SK-N-SH (cell line): ENCODE data around the gene LYRM2. TPM values are rescaled to one million over a fixed set of nuclear protein-coding genes. Genes with fewer than 3 reads are reported as not detected.

Experiments used
- CTCF ChIA-PET: fragments of 300-600, 350-600 bp; formaldehyde crosslinking; extraction: SDS; loops from one replicate; lab custom pipeline; 2021; lab: Yijun Ruan, JAX
- POLR2A ChIA-PET: fragments of 350-600 bp; sonication (Branson Sonifier 250); formaldehyde crosslinking; extraction: SDS; loops from one replicate; lab custom pipeline; 2020; ENCODE audit warnings: antibody characterized with exemption, inconsistent platforms; lab: Yijun Ruan, JAX
- DNase-seq: peaks from one replicate; pipeline ENCODE4 v3.0.0; 2012
- H2AFZ ChIP-seq: fragments of 200-600 bp; sonication (generic); 2 replicates; pipeline ENCODE4 v1.8.1; 2016; ENCODE audit warnings: antibody characterized with exemption, mild to moderate bottlenecking, low read depth
- H3F3A ChIP-seq: fragments of 200-600 bp; sonication (generic); replicated peaks from 2 replicates; pipeline ENCODE3; 2016; ENCODE audit warnings: antibody characterized with exemption, mild to moderate bottlenecking; ENCODE audit not compliant: insufficient read depth
- H3K27ac ChIP-seq, 2 experiments: fragments of 200-500 bp in 1 of 2; fragments of 200-600 bp in 1 of 2; sonication (Bioruptor generic) in 1 of 2; sonication (generic), shearing (Covaris generic) in 1 of 2; 2 replicates each; pipeline versions ENCODE4 v1.5.1 to v1.6.1; 2014 to 2016; ENCODE audit warnings: low read depth in 2 of 2, inconsistent platforms in 1 of 2, low read length in 1 of 2, mild to moderate bottlenecking in 1 of 2, mixed read lengths in 1 of 2
- H3K27me3 ChIP-seq: fragments of 200-600 bp; sonication (generic), shearing (Covaris generic); 2 replicates; pipeline ENCODE4 v1.6.1; 2016; ENCODE audit warnings: mixed run types; ENCODE audit not compliant: insufficient read depth
- H3K36me3 ChIP-seq, 2 experiments: fragments of 200-500 bp in 1 of 2; fragments of 200-600 bp in 1 of 2; sonication (Bioruptor generic) in 1 of 2; sonication (generic) in 1 of 2; replicated peaks in 1 of 2; 2 replicates each; pipeline versions ENCODE3 to v1.5.1; 2014 to 2016; ENCODE audit warnings: low read length in 1 of 2, mild to moderate bottlenecking in 1 of 2; ENCODE audit not compliant: insufficient read depth in 2 of 2, control insufficient read depth in 1 of 2
- H3K4me1 ChIP-seq, 2 experiments: fragments of 200-500 bp in 1 of 2; fragments of 200-600 bp in 1 of 2; sonication (Bioruptor generic) in 1 of 2; sonication (generic), shearing (Covaris generic) in 1 of 2; 2 replicates each; pipeline versions ENCODE4 v1.5.1 to v1.6.1; 2014 to 2016; ENCODE audit warnings: low read depth in 1 of 2, low read length in 1 of 2, mixed run types in 1 of 2; ENCODE audit not compliant: insufficient read depth in 2 of 2, control insufficient read depth in 1 of 2
- H3K4me2 ChIP-seq: fragments of 200-600 bp; sonication (generic), shearing (Covaris generic); 2 replicates; pipeline ENCODE4 v1.6.1; 2017; ENCODE audit warnings: mixed run types
- H3K4me3 ChIP-seq, 2 experiments: fragments of 200-500 bp in 1 of 2; fragments of 200-600 bp in 1 of 2; sonication (Bioruptor generic) in 1 of 2; sonication (generic), shearing (Covaris generic) in 1 of 2; 2 replicates each; pipeline versions ENCODE4 v1.5.1 to v1.8.1; 2014 to 2016; ENCODE audit warnings: low read depth in 2 of 2, inconsistent platforms in 1 of 2, low read length in 1 of 2, mild to moderate bottlenecking in 1 of 2, mixed read lengths in 1 of 2, moderate library complexity in 1 of 2
- H3K79me2 ChIP-seq: fragments of 200-600 bp; sonication (generic); 2 replicates; pipeline ENCODE4 v1.8.1; 2017; ENCODE audit warnings: mild to moderate bottlenecking; ENCODE audit not compliant: insufficient read depth
- H3K9ac ChIP-seq: fragments of 200-600 bp; sonication (generic); 2 replicates; pipeline ENCODE4 v1.6.1; 2017; ENCODE audit warnings: mixed run types
- H3K9me2 ChIP-seq: fragments of 200-600 bp; sonication (generic); 2 replicates; pipeline ENCODE4 v1.6.1; 2017; ENCODE audit warnings: mixed run types
- H3K9me3 ChIP-seq: fragments of 200-600 bp; sonication (generic); 2 replicates; pipeline ENCODE4 v1.6.1; 2017; ENCODE audit warnings: mixed run types, mild to moderate bottlenecking, moderate library complexity
- H4K20me1 ChIP-seq: fragments of 200-600 bp; sonication (generic); 2 replicates; pipeline ENCODE4 v1.6.1; 2017; ENCODE audit warnings: mild to moderate bottlenecking, mixed run types; ENCODE audit not compliant: insufficient read depth
- CHD2 ChIP-seq: fragments of 150-350 bp; IDR thresholded peaks from 2 replicates; pipeline ENCODE4 v1.6.1; 2018; ENCODE audit warnings: low read length; ENCODE audit not compliant: partially characterized antibody
- EZH2phosphoT487 ChIP-seq: fragments of 200-600 bp; sonication (generic); IDR thresholded peaks from 2 replicates; pipeline ENCODE4 v1.6.1; 2017; ENCODE audit warnings: low read depth, mixed run types, mild to moderate bottlenecking, antibody characterized with exemption, moderate library complexity, borderline replicate concordance
- FOXJ3 ChIP-seq: sonication (generic); formaldehyde crosslinking; IDR thresholded peaks from 2 replicates; pipeline ENCODE4 v1.5.1; 2020; ENCODE audit warnings: mild to moderate bottlenecking, missing genetic modification reagents
- GABPA ChIP-seq: IDR thresholded peaks from 2 replicates; pipeline ENCODE4 v1.4.0; 2012; ENCODE audit warnings: low read depth, mild to moderate bottlenecking
- JUND ChIP-seq: IDR thresholded peaks from 2 replicates; pipeline ENCODE4 v1.4.0; 2012
- MEF2A ChIP-seq: IDR thresholded peaks from 2 replicates; pipeline ENCODE4 v1.4.0; 2012; ENCODE audit warnings: low read depth, borderline replicate concordance
- MXI1 ChIP-seq: IDR thresholded peaks from 2 replicates; pipeline ENCODE4 v1.6.1; 2012; ENCODE audit warnings: mild to moderate bottlenecking, low read depth, low read length, improper control_type of control experiment
- NFIC ChIP-seq: IDR thresholded peaks from 2 replicates; pipeline ENCODE4 v1.4.0; 2012; ENCODE audit warnings: borderline replicate concordance
- NRF1 ChIP-seq: IDR thresholded peaks from 2 replicates; pipeline ENCODE4 v1.6.1; 2012; ENCODE audit warnings: low read depth, mild to moderate bottlenecking, low read length
- RAD21 ChIP-seq: IDR thresholded peaks from 2 replicates; pipeline ENCODE4 v1.6.1; 2012; ENCODE audit warnings: mild to moderate bottlenecking, low read length
- RCOR1 ChIP-seq: fragments of 150-350 bp; IDR thresholded peaks from 2 replicates; pipeline ENCODE4 v1.6.1; 2017; ENCODE audit warnings: antibody characterized with exemption, low read length
- RFX5 ChIP-seq: IDR thresholded peaks from 2 replicates; pipeline ENCODE4 v1.6.1; 2012; ENCODE audit warnings: mild to moderate bottlenecking, improper control_type of control experiment, low read length
- RXRA ChIP-seq: IDR thresholded peaks from 2 replicates; pipeline ENCODE4 v1.4.0; 2012; ENCODE audit warnings: low read depth, mild to moderate bottlenecking, borderline replicate concordance
- TAF1 ChIP-seq: IDR thresholded peaks from 2 replicates; pipeline ENCODE4 v1.6.1; 2012; ENCODE audit warnings: low read depth, mild to moderate bottlenecking, low read length, moderate library complexity, borderline replicate concordance
- TCF12 ChIP-seq: IDR thresholded peaks from 2 replicates; pipeline ENCODE4 v1.4.0; 2012
- TEAD4 ChIP-seq: IDR thresholded peaks from 2 replicates; pipeline ENCODE4 v1.4.0; 2012; ENCODE audit warnings: mild to moderate bottlenecking, borderline replicate concordance; ENCODE audit not compliant: insufficient read depth
- WGBS: methylation state at CpG from one replicate; pipeline ENCODE4 v1.1.6; 2017; ENCODE audit warnings: low lambda C conversion rate; 5-methylcytosine and 5-hydroxymethylcytosine counted together
- polyA plus RNA-seq, 3 experiments: library from polyadenylated mRNA; depleted of rRNA; stranded (reverse); fragments of >200 nt; gene quantifications; 2 replicates each; pipeline ENCODE4 v1.2.3, GENCODE V29; 2012
- TF ChIP-seq, protein P1 (sequence below): IDR thresholded peaks from 2 replicates; pipeline ENCODE4 v1.4.0; 2012; ENCODE audit warnings: low read depth, borderline replicate concordance
- TF ChIP-seq, protein P2 (sequence below): fragments of 150-350 bp; IDR thresholded peaks from 2 replicates; pipeline ENCODE4 v1.6.1; 2017; ENCODE audit warnings: antibody characterized with exemption, low read length, low read depth, borderline replicate concordance
- TF ChIP-seq, protein P3 (sequence below): IDR thresholded peaks from 2 replicates; pipeline ENCODE4 v1.4.0; 2012; ENCODE audit warnings: low read depth

The LYRM2 gene
- polyA plus RNA-seq, 1 of the 3 experiments (the other 2 are of a cell fraction): 14.5 TPM

DNA sequence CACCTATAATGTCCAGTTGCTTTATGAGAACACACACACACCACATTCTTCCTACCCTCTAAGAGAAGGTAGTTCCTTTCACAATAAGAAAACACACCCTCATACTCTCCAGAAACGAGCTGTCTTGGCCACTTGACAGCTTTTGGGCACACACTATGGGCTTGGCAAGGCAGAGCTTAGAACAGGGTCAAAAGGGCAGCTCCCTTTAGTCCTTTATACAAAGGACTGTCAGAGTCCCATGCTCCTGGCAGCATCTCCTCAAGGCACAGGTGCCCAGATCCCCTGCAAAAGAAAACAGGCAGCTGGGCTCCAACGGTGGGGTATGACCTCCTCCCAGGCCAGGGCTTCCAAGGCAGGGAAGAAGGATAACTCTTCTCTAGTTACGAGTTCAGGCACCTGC is 4.9 kb upstream of the LYRM2 start:
- no peak for TF ChIP-seq FOXJ3 (CRISPR knock-in tag)
- TF ChIP-seq, protein P1, sequence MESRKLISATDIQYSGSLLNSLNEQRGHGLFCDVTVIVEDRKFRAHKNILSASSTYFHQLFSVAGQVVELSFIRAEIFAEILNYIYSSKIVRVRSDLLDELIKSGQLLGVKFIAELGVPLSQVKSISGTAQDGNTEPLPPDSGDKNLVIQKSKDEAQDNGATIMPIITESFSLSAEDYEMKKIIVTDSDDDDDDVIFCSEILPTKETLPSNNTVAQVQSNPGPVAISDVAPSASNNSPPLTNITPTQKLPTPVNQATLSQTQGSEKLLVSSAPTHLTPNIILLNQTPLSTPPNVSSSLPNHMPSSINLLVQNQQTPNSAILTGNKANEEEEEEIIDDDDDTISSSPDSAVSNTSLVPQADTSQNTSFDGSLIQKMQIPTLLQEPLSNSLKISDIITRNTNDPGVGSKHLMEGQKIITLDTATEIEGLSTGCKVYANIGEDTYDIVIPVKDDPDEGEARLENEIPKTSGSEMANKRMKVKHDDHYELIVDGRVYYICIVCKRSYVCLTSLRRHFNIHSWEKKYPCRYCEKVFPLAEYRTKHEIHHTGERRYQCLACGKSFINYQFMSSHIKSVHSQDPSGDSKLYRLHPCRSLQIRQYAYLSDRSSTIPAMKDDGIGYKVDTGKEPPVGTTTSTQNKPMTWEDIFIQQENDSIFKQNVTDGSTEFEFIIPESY: no peak
- TF ChIP-seq TEAD4: no peak
- TF ChIP-seq EZH2phosphoT487: no peak
- TF ChIP-seq, protein P2, sequence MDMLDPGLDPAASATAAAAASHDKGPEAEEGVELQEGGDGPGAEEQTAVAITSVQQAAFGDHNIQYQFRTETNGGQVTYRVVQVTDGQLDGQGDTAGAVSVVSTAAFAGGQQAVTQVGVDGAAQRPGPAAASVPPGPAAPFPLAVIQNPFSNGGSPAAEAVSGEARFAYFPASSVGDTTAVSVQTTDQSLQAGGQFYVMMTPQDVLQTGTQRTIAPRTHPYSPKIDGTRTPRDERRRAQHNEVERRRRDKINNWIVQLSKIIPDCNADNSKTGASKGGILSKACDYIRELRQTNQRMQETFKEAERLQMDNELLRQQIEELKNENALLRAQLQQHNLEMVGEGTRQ: no peak
- TF ChIP-seq, protein P3, sequence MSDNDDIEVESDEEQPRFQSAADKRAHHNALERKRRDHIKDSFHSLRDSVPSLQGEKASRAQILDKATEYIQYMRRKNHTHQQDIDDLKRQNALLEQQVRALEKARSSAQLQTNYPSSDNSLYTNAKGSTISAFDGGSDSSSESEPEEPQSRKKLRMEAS: no peak
- no peak for TF ChIP-seq TCF12
- TF ChIP-seq RXRA: no peak
- no peak for TF ChIP-seq GABPA
- no peak for TF ChIP-seq TAF1
- TF ChIP-seq RFX5: no peak
- TF ChIP-seq RCOR1: no peak
- no peak for TF ChIP-seq NRF1
- TF ChIP-seq RAD21: no peak
- no peak for TF ChIP-seq JUND
- no peak for TF ChIP-seq MXI1
- TF ChIP-seq MEF2A: no peak
- no peak for TF ChIP-seq CHD2
- no peak for TF ChIP-seq NFIC
- TF ChIP-seq, all 33 proteins: peak for 0
- peaks cover 0 to 6% of the 10 kb centered on the region in 2 experiments; a peak in 2 of 4 replicates for H3K4me1 ChIP-seq
- no peak for DNase-seq
- H3K4me3 ChIP-seq: no peak overlapping the region
- WGBS: 63% methylated on average over 3 of the region's 3 CpGs
- no peak overlapping the region for H3K27ac ChIP-seq
- no peak overlapping the region for H2AFZ ChIP-seq
- H4K20me1 ChIP-seq: no peaks in the 10 kb centered on the region
- H3K9ac ChIP-seq: no peak overlapping the region
- H3K79me2 ChIP-seq: peaks cover 13% of the 10 kb centered on the region
- H3K9me3 ChIP-seq: no peaks in the 10 kb centered on the region
- peaks cover 21 to 55% of the 10 kb centered on the region in 2 experiments for H3K36me3 ChIP-seq
- ChIA-PET POLR2A (no interaction called here), CTCF (no interaction called here)
- no peak overlapping the region for H3K4me2 ChIP-seq
- no peaks in the 10 kb centered on the region for H3K27me3 ChIP-seq
- no peaks in the 10 kb centered on the region for H3F3A ChIP-seq
- no peaks in the 10 kb centered on the region for H3K9me2 ChIP-seq
